ENCODE data around the gene COMMD1. TPM values are rescaled to one million over a fixed set of nuclear protein-coding genes. Genes with fewer than 3 reads are reported as not detected.

The COMMD1 gene
- total and polyA plus RNA-seq, 3 donors from 2014 or later = 61.7 to 87.9 (median 85.2) TPM

- no peak overlapping the region for H3K4me3 ChIP-seq
- TF ChIP-seq, protein P1, sequence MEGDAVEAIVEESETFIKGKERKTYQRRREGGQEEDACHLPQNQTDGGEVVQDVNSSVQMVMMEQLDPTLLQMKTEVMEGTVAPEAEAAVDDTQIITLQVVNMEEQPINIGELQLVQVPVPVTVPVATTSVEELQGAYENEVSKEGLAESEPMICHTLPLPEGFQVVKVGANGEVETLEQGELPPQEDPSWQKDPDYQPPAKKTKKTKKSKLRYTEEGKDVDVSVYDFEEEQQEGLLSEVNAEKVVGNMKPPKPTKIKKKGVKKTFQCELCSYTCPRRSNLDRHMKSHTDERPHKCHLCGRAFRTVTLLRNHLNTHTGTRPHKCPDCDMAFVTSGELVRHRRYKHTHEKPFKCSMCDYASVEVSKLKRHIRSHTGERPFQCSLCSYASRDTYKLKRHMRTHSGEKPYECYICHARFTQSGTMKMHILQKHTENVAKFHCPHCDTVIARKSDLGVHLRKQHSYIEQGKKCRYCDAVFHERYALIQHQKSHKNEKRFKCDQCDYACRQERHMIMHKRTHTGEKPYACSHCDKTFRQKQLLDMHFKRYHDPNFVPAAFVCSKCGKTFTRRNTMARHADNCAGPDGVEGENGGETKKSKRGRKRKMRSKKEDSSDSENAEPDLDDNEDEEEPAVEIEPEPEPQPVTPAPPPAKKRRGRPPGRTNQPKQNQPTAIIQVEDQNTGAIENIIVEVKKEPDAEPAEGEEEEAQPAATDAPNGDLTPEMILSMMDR (IDR thresholded peaks at IDR 0.05) = no peak
- no peak for TF ChIP-seq POLR2A (IDR thresholded peaks at IDR 0.05)
- no peaks in the 10 kb centered on the region for H3K36me3 ChIP-seq (ENCODE audit: low read depth, missing control alignments)
- H3K9me3 ChIP-seq = no peaks in the 10 kb centered on the region
- H3K27ac ChIP-seq = no peak overlapping the region
- H3K4me1 ChIP-seq = no peaks in the 10 kb centered on the region
- intact Hi-C loops (cut with DNase I; ENCODE audit: low total_unique reads) = no loop called here
- WGBS, 2 donors = 95 to 96% methylated on average over 4 of the region's 4 CpGs
- H3K27me3 ChIP-seq = no peaks in the 10 kb centered on the region
- no peak for DNase-seq
These were observed 272.0 kb downstream of the COMMD1 start for GRCh38 chr2:62177392-62178049.

- intact Hi-C loops (cut with DNase I; ENCODE audit: low total_unique reads) = no loop called here
- DNase-seq = peak; percentile 53
- Histone ChIP-seq H3K27ac (no peak overlapping the region), H3K9me3 (no peaks in the 10 kb centered on the region), H3K4me1 (no peaks in the 10 kb centered on the region), H3K4me3 (no peak overlapping the region), H3K36me3 (ENCODE audit: low read depth, missing control alignments) (no peaks in the 10 kb centered on the region), H3K27me3 (no peaks in the 10 kb centered on the region)
- 46 to 51% methylated on average over 4 to 5 of the region's 5 CpGs for WGBS, 2 donors
- TF ChIP-seq, protein P1 (IDR thresholded peaks at IDR 0.05) = no peak
- no peak for TF ChIP-seq POLR2A (IDR thresholded peaks at IDR 0.05)
These were observed 273.3 kb downstream of the COMMD1 start for GRCh38 chr2:62178741-62179271.

DNA sequence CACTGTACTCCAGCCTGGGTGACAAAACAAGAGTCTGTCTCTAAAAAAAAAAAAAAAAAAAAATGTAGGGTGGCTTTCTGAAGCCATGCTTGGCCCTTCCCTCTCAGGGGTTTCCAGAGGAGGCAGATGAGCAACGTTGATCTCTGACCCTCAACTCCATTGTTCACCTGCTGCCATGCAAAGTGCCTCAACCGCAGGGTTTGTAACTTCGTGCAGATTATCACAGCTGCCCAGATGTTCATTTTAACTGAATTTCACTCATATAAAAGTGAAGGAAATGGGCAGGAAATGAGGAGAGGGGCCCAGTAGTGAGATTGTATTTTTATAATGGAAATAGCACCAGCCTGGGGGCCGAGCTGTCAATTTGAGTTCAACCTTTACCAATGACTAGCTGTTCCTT lies 275.5 kb downstream of the COMMD1 start:
- TF ChIP-seq, protein P1 (IDR thresholded peaks at IDR 0.05) = no peak
- no peak for TF ChIP-seq POLR2A (IDR thresholded peaks at IDR 0.05)
- Histone ChIP-seq H3K9me3 (no peaks in the 10 kb centered on the region), H3K36me3 (ENCODE audit: low read depth, missing control alignments) (no peaks in the 10 kb centered on the region), H3K27ac (no peak overlapping the region), H3K4me3 (no peak overlapping the region), H3K27me3 (no peaks in the 10 kb centered on the region), H3K4me1 (no peaks in the 10 kb centered on the region)
- intact Hi-C loops (cut with DNase I; ENCODE audit: low total_unique reads) = no loop called here
- no peak for DNase-seq
- 82 to 84% methylated on average over 4 of the region's 4 CpGs for WGBS, 2 donors

DNA sequence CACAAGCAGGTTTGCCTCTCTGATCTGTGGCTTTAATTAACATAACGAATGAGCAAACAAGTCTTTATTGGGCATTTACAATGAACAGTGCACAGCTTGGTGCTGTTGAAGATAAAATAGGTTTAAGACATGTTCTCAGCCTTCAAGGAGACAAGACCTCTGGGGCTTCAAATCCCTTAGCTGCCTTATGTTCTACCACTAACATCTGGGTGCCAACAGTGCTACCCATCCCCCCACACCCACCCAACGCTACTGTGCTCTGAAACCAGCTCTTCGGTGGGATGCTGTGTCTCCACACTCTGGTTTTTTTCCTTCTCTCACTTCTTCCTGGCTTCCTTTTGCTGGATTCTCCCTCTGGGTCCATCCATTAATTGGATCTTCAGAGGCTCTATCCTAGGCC lies 276.4 kb downstream of the COMMD1 start:
- H3K27ac ChIP-seq = no peak overlapping the region
- TF ChIP-seq POLR2A (IDR thresholded peaks at IDR 0.05) = no peak
- H3K36me3 ChIP-seq (ENCODE audit: low read depth, missing control alignments) = no peaks in the 10 kb centered on the region
- intact Hi-C loops (cut with DNase I; ENCODE audit: low total_unique reads) = no loop called here
- 88 to 94% methylated on average over 3 of the region's 3 CpGs for WGBS, 2 donors
- no peaks in the 10 kb centered on the region for H3K27me3 ChIP-seq
- no peak for DNase-seq
- H3K4me1 ChIP-seq = no peaks in the 10 kb centered on the region
- H3K9me3 ChIP-seq = no peaks in the 10 kb centered on the region
- H3K4me3 ChIP-seq = no peak overlapping the region

DNA sequence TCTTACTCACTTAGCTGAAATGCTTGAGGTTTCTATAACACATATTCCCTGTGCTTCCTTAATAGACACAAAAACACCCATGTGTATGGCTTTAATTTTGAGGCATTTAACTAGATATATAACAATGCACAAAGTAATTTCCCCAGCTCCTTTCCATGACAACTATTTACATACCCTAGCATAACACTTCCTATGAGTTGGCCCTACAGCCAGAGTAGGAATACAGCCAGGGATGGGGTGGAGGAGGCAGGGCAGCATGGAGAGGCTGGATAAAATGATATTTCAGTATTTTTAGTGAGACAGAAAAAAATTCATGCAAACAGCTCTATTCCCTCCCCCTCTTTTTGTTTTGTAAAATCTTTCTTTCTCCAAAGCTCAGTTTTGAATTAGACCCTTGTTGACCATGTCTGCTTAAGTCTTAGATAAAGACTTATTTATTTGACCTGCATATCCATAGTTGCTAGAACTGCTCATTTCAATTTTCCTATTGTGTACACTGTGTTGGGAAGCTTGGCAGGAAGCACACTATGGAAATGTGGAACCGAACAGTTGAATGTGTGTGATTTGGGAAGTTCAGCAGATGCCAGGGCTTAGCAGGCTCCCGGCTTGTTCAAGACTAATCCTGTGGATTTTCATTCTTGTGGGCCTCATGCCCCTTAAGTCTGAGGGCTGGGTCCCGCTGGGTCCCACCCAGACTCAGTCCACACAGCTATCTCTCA lies 279.2 kb downstream of the COMMD1 start:
- no peak for DNase-seq
- TF ChIP-seq, protein P1 (IDR thresholded peaks at IDR 0.05) = no peak
- no peak for TF ChIP-seq POLR2A (IDR thresholded peaks at IDR 0.05)
- Histone ChIP-seq H3K4me1 (no peaks in the 10 kb centered on the region), H3K9me3 (no peaks in the 10 kb centered on the region), H3K4me3 (no peak overlapping the region), H3K27ac (no peak overlapping the region), H3K36me3 (ENCODE audit: low read depth, missing control alignments) (no peaks in the 10 kb centered on the region), H3K27me3 (no peaks in the 10 kb centered on the region)
- intact Hi-C loops (cut with DNase I; ENCODE audit: low total_unique reads) = no loop called here
- 46 to 82% methylated on average over 2 to 3 of the region's 3 CpGs for WGBS, 2 donors
